Esophagus squamous epithelium (tissue), 4 donors: Measurements from ENCODE around the gene DHCR24.

Experiments used
- CTCF ChIP-seq, 6 experiments: fragments of 450-650 bp in 4 of 6; fragments of 200-600 bp in 2 of 6; sonication (generic) in 2 of 6; IDR thresholded peaks; one replicate each; pipeline ENCODE4 v1.5.1; 2016 to 2019; ENCODE audit warnings: antibody characterized with exemption in 6 of 6, mild to moderate bottlenecking in 4 of 6, moderate library complexity in 4 of 6
- POLR2A ChIP-seq, 4 donors: fragments of 450-650 bp; IDR thresholded peaks; one replicate each; pipeline ENCODE4 v1.6.1; 2017; ENCODE audit warnings: antibody characterized with exemption in 4 of 4, mild to moderate bottlenecking in 4 of 4, moderate library complexity in 3 of 4

GRCh38 chr1:54875000-54875399 lies 12.0 kb downstream of the DHCR24 start:
- TF ChIP-seq CTCF (IDR thresholded peaks at IDR 0.05) (no peak), POLR2A (IDR thresholded peaks at IDR 0.05) (no peak)
